EL (cell line): Measurements from ENCODE around the gene RIPK4.
A peak's percentile ranks its signal among the peaks of the same experiment; 100 is the strongest.
"Not testable (repeated sequence)": the region's sequence is repeated elsewhere in the genome, so short reads cannot be mapped to it uniquely, and the experiment has no call there.

Experiments used
- DNase-seq: peaks from one replicate; pipeline ENCODE4 v3.0.0-alpha.2; 2016

Gene RIPK4

DNA sequence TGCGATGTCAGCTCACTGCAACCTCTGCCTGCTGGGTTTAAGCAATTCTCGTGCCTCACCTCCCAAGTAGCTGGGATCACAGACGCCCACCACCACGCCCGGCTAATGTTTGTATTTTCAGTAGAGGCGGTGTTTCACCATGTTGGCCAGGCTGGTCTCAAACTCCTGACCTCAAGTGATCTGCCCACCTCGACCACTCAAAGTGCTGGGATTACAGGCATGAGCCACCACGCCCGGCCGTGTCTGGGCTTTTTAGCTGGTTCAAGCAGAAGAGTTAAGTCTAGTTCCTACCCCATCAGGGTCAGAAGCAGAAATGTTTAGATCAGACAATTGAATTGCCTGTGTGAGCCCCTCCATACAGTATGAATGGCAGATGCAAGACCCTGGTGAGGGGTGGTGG is 27.7 kb upstream of the RIPK4 start:
- no peak for DNase-seq

DNA sequence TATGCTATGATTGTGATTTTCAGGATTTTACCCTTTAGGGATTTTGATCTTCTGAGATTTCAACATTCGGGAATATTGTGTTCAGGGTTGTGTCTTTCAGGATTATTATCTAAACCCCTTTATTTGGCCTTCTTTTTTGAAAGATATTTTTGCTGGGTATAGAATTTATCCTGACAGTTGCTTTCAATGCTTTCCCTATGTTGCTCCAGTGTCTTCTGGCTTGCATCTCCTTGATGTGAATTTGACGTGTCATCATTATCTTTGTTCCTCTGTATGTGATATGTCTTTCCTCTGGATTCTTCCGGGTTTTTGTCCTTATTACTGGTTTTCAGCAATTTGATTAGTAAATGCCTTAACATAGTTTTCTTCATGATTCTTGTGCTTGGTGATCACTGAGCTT is 25.9 kb upstream of the RIPK4 start:
- DNase-seq = no peak

GRCh38 chr21:41786509-41786987 is 19.7 kb upstream of the RIPK4 start:
- peak; percentile 94 for DNase-seq

GRCh38 chr21:41785262-41785661 is 18.4 kb upstream of the RIPK4 start:
- not testable (repeated sequence) for DNase-seq

- no peak for DNase-seq
Observed at GRCh38 chr21:41784456-41785102, 17.7 kb upstream of the RIPK4 start.

DNA sequence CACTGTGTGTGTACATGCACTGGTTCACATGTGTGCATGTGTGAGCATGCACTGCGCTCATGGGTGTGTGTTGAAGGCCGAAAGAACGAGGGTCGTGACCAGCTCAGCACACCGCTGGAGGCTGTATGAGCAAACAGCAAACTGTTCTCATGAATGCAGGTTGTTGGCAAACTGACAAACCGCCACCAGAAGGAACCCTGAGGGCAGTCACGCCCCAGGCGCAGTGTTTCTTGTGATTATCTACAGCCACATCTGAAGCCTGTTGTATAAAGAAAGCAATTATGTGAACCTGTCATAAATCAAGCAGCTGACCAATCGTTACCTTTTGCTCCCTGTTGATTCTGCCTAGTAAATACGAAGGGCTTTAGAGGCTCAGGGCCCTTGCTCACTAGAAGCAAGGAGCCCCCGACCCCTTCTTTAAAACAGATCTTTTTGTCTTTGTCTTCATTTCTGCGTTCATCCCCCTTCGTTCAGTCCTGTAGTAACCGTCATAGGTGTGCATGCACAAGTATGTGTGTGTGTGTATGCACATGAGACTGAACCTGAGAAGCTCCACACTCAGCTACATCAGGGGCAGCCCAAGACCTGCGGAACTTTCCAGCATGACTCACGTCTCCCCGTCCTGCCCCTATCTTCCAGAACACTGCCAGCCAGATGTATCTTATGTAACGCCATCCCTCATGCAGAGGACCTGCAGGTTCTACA is 16.8 kb upstream of the RIPK4 start:
- DNase-seq = peak; percentile 88

- DNase-seq = no peak
Observed at GRCh38 chr21:41781050-41781410, 14.2 kb upstream of the RIPK4 start.

- DNase-seq = no peak
Observed at GRCh38 chr21:41780337-41781049, 13.6 kb upstream of the RIPK4 start.

- DNase-seq = no peak
Observed at GRCh38 chr21:41779659-41780058, 12.8 kb upstream of the RIPK4 start.

DNA sequence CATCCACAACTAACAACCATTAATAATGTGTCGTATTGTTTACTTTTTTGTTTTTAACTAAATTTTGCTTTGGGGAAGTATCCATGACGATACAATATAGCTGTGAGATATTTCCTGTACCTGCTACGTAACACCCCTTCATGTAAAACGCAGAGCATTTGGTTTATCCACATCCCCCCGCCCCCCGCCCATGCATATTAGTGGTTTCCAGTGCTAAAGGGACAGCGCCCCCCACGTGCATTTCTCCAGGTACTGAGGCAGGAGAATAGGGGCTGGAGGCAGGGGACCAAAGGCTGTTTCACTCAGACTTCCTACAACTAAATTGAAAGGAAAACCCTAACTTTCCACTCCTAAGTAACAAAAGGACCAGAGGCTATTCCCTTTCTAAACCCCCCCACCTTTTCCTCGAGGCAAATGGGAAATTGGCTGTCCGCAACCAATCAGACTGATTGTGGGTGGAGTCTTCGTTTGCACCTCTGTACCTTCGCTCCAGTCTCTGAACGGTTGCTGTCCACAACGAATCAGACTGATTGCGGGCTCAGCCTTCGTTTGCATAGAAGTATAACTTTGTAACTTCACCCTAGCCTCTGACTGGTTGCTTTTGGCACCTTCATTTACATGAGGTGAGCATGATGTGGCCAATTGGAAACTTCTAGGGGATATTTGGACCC is 12.2 kb upstream of the RIPK4 start:
- no peak for DNase-seq

GRCh38 chr21:41777951-41778815 is 11.3 kb upstream of the RIPK4 start:
- DNase-seq = peak; percentile 87

DNA sequence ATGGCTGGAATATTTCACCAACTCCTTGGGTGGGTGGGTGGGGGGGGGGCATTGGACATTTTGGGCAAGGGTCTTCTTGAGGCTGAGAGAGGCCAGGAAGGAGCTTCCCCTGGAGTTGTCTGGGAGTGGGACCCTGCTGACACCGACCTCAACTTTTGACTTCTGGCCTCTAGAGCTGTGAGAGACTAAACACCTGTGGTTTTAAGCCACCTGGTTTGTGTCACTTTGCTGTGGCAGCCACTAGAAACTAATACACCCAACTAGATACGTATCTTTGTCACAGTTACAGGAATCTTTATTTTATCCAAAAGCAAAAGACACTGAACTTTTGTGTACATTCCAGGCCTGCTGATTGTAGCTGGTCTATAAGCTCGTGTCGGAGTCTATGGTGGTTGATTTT is 9.9 kb upstream of the RIPK4 start:
- no peak for DNase-seq

GRCh38 chr21:41775149-41775472 is 8.3 kb upstream of the RIPK4 start:
- no peak for DNase-seq

DNA sequence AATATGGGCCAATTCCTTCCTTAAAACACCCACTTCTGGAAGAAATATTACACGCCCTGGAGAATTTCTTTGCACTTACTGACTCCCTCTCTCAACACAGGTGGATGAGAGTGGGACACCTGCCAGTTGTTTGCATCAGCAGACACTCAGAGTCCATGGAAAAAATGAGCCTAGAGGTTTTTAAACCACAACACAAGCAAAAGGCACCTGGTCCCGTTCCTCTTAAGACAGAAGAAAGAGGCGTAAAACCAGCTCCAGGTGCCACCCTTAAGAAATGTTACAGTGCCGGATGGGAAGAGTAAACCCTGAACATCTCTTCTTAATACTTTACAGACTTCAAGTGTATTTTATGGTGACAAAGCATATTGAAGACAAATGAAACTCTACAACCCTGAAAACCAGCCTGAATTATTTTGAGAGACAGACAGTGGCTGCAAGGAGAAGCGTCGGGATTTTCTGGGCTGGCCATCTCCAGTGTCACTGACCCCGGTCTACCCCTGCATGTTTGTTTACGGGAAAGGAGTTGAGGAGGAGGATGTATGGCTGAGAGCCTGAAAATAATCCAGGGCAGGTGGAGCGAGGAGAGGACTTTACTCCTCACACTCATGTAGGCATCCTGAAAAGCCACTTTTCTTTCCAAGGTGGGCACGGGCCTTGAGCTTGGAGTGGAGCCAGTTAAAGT is 7.8 kb upstream of the RIPK4 start:
- no peak for DNase-seq

DNA sequence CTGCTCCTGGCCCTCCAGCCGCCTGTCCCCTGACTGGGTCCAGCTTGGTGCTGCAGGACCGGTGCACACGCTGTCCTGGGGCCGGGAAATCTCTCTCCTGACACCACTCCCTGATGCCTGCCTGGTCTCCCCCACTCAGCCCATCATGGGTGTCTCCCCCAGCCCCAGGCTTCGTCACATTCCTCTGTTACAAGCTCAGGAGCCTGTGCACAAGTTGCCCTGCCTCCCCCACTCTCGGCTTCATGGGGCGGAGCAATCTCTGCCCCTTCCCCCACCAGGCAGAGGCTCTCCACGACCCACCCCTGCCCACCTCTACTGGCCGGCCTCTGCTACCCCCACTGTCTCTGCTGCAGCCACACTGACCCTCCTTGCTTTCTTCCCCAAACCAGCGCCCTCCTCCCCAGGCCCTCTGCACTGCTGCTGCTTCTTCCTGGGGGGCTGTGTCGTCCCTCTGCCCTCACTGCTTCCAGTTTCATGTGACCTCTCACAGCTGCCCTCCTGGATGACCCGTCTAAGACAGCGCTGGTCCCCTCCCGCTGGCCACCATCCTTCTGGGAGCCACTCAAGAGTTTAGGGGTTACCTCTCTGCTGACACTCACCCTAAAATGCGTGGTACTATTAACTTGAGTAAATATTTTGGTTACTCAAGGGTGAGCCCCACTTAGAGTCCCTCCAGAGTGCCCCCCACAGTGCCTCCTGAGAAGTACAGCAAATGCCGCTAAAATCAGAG is 5.7 kb upstream of the RIPK4 start:
- DNase-seq = no peak

GRCh38 chr21:41771625-41771945 is 4.7 kb upstream of the RIPK4 start:
- no peak for DNase-seq

- no peak for DNase-seq
Observed at GRCh38 chr21:41770901-41771624, 4.2 kb upstream of the RIPK4 start.

DNA sequence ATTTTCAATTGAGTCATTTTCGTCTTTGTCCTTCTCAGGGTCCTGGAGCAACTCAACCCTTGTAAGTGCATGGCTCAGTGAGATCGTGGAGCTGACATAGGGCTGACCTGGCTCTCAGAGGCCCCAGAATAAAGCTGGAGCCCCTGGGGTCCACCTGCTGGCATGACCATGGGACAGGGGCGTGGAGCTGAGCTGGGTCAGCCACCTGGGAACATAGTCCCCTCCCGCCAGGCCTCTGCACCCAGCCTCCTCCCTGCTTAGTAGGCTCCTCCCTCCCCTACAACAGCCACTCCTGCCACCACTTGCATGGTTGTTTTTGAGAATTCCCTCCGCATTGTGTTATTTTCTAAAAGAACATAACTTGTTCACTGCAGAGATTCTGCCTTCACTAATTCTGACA is 3.1 kb upstream of the RIPK4 start:
- DNase-seq = no peak

DNA sequence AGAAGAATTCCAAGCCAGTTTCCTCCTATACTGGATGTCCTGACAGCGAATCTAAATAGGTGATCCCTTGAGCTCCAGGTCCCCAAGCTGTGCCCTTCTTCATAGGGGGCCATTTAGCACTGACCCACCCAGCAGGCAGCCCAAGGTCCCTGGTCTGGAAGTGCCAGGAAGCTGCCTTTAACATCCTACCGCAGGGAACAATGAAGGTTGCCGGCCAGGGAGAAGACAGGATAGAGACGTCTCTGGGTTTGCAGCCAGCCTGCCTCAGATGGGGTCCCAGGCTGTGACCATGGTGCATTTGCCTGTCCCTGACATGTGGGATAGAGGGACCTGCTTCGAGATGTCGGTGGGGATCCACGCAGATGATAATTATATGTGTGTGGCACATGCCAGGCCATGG is 2.7 kb upstream of the RIPK4 start:
- no peak for DNase-seq

DNA sequence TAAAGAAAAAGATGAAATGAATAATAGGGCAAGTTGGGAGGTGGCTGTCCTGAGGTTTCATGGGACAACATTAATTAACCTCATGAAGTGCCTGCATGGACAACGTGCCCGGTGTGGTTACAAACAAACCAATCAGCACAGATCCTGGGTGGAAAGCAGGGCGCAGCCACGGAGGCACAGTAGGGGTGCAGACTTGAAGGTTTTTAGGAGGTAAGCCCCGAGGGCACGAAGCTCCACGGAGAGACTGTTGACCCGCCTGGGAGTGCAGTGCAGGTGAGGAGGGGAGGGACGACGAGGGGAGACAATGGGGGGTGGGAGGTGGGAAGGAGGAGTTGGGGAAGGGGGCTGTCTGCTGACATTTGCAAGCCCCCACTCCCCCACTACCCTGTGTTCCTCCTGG is 2.3 kb upstream of the RIPK4 start:
- DNase-seq = no peak
